OCI-LY3 (cell line): Measurements from ENCODE around the gene TTC28.

Experiments
- H2AFZ ChIP-seq: fragments of 200-600, 300-600 bp; shearing (Covaris generic); 2 replicates; pipeline ENCODE4 v1.6.0; 2014; ENCODE audit warnings: antibody characterized with exemption, low read depth, low read length
- H3K27ac ChIP-seq: fragments of 200-600, 300-600 bp; sonication (generic); 2 replicates; pipeline ENCODE4 v1.5.1; 2014; ENCODE audit warnings: mild to moderate bottlenecking, low read length, moderate library complexity, mixed read lengths
- H3K27me3 ChIP-seq: fragments of 200-600, 300-600 bp; sonication (generic); 2 replicates; pipeline ENCODE4 v1.6.1; 2014; ENCODE audit warnings: low read depth, low read length, mixed read lengths
- H3K36me3 ChIP-seq: fragments of 200-600, 300-600 bp; sonication (generic); replicated peaks from 2 replicates; pipeline ENCODE3; 2014; ENCODE audit warnings: low read depth, low read length, mixed read lengths
- H3K4me1 ChIP-seq: fragments of 300-600, 200-600 bp; sonication (generic); 2 replicates; pipeline ENCODE4 v1.6.1; 2014; ENCODE audit warnings: low read length, mixed read lengths
- H3K4me2 ChIP-seq: fragments of 200-600, 300-600 bp; sonication (generic); 2 replicates; pipeline ENCODE4 v1.6.1; 2014; ENCODE audit warnings: low read length, mixed read lengths
- H3K4me3 ChIP-seq: fragments of 300-600, 200-600 bp; sonication (generic); 2 replicates; pipeline ENCODE4 v1.5.1; 2014; ENCODE audit warnings: antibody characterized with exemption, mild to moderate bottlenecking, low read length, moderate library complexity
- H3K79me2 ChIP-seq: fragments of 300-600, 200-600 bp; shearing (Covaris generic); 2 replicates; pipeline ENCODE4 v1.6.1; 2014; ENCODE audit warnings: mild to moderate bottlenecking, low read length, mixed read lengths
- H3K9ac ChIP-seq: fragments of 300-600, 200-600 bp; shearing (Covaris generic); 2 replicates; pipeline ENCODE4 v1.6.0; 2014; ENCODE audit warnings: mild to moderate bottlenecking, low read length, moderate library complexity
- H3K9me3 ChIP-seq: fragments of 200-600, 300-600 bp; shearing (Covaris generic); 2 replicates; pipeline ENCODE4 v1.6.1; 2014; ENCODE audit warnings: low read length, mixed read lengths; ENCODE audit not compliant: insufficient read depth
- H4K20me1 ChIP-seq: fragments of 200-600, 300-600 bp; sonication (generic); 2 replicates; pipeline ENCODE4 v1.6.1; 2016; ENCODE audit warnings: low read length, mixed read lengths; ENCODE audit not compliant: insufficient read depth
- CTCF ChIP-seq: fragments of 200-600, 300-600 bp; sonication (generic); IDR thresholded peaks from 2 replicates; pipeline ENCODE4 v1.5.1; 2014; ENCODE audit warnings: antibody characterized with exemption, low read length, low read depth
- EZH2phosphoT487 ChIP-seq: fragments of 200-600 bp; shearing (Covaris generic); IDR thresholded peaks from 2 replicates; pipeline ENCODE4 v1.6.1; 2018; ENCODE audit warnings: antibody characterized with exemption, mixed run types, low read depth

TTC28 gene

GRCh38 chr22:28406246-28406645, 273.4 kb downstream of the TTC28 start:
- Histone ChIP-seq H3K4me2 (no peak overlapping the region), H3K36me3 (no peaks in the 10 kb centered on the region), H3K27ac (no peak overlapping the region), H3K9ac (no peak overlapping the region), H3K4me3 (no peak overlapping the region), H3K9me3 (no peaks in the 10 kb centered on the region), H3K27me3 (0 out of 2 replicates have a peak, but pooled peaks cover 1% of the 10 kb centered on the region), H4K20me1 (no peaks in the 10 kb centered on the region), H3K4me1 (peaks cover 21% of the 10 kb centered on the region), H3K79me2 (no peaks in the 10 kb centered on the region), H2AFZ (no peak overlapping the region)
- no peak for TF ChIP-seq EZH2phosphoT487
- TF ChIP-seq CTCF: no peak

GRCh38 chr22:28405588-28405987, 274.1 kb downstream of the TTC28 start:
- no peak overlapping the region for H3K27ac ChIP-seq
- H4K20me1 ChIP-seq: no peaks in the 10 kb centered on the region
- no peaks in the 10 kb centered on the region for H3K36me3 ChIP-seq
- no peaks in the 10 kb centered on the region for H3K79me2 ChIP-seq
- no peaks in the 10 kb centered on the region for H3K9me3 ChIP-seq
- H3K4me2 ChIP-seq: no peak overlapping the region
- TF ChIP-seq EZH2phosphoT487 (no peak), CTCF (no peak)
- no peak overlapping the region for H3K4me3 ChIP-seq
- no peaks in the 10 kb centered on the region for H3K27me3 ChIP-seq
- no peak overlapping the region for H3K9ac ChIP-seq
- no peak overlapping the region for H2AFZ ChIP-seq
- peaks cover 21% of the 10 kb centered on the region for H3K4me1 ChIP-seq

- Histone ChIP-seq H3K9me3 (no peaks in the 10 kb centered on the region), H3K4me2 (peak overlapping the region; percentile 55), H3K79me2 (no peaks in the 10 kb centered on the region), H3K9ac (peak overlapping the region; percentile 1; the same call in 1 of the 2 replicates), H2AFZ (no peak overlapping the region), H3K4me1 (peaks cover 21% of the 10 kb centered on the region), H4K20me1 (no peaks in the 10 kb centered on the region), H3K27me3 (no peaks in the 10 kb centered on the region), H3K4me3 (peak overlapping the region; percentile 10), H3K27ac (peak overlapping the region; percentile 61), H3K36me3 (no peaks in the 10 kb centered on the region)
- TF ChIP-seq EZH2phosphoT487 (no peak), CTCF (no peak)
Measured at GRCh38 chr22:28402539-28402938, 277.1 kb downstream of the TTC28 start.

GRCh38 chr22:28402060-28402459, 277.6 kb downstream of the TTC28 start:
- Histone ChIP-seq H3K4me2 (peak overlapping the region; percentile 55), H3K36me3 (no peaks in the 10 kb centered on the region), H3K27me3 (no peaks in the 10 kb centered on the region), H2AFZ (no peak overlapping the region), H4K20me1 (no peaks in the 10 kb centered on the region), H3K9ac (no peak overlapping the region; the same call in 1 of the 2 replicates), H3K9me3 (no peaks in the 10 kb centered on the region), H3K79me2 (no peaks in the 10 kb centered on the region), H3K4me1 (peaks cover 21% of the 10 kb centered on the region), H3K4me3 (peak overlapping the region; percentile 10), H3K27ac (peak overlapping the region; percentile 61)
- no peak for TF ChIP-seq EZH2phosphoT487
- no peak for TF ChIP-seq CTCF
